ENCODE data around the gene ATP2B2.

The ATP2B2 gene

GRCh38 chr3:10407361-10407760 is 98.0 kb downstream of the ATP2B2 start:
- no peak overlapping the region for H3K4me3 ChIP-seq (ENCODE audit: low read depth in 1 of 2, low read length in 1 of 2)
- no peaks in the 10 kb centered on the region for H3K27me3 ChIP-seq
- no peaks in the 10 kb centered on the region for H3K4me1 ChIP-seq (ENCODE audit: control insufficient read depth in 1 of 2, insufficient read depth in 1 of 2, low read depth in 1 of 2, low read length in 1 of 2)
- TF ChIP-seq CTCF (IDR thresholded peaks at IDR 0.05) = no peak
- H3K9me3 ChIP-seq = no peaks in the 10 kb centered on the region
- H3K36me3 ChIP-seq = no peaks in the 10 kb centered on the region
- no peak overlapping the region for H3K27ac ChIP-seq

GRCh38 chr3:10406414-10406813 is 99.0 kb downstream of the ATP2B2 start:
- Histone ChIP-seq H3K36me3 (no peaks in the 10 kb centered on the region), H3K9me3 (no peaks in the 10 kb centered on the region), H3K27me3 (no peaks in the 10 kb centered on the region), H3K4me3 (ENCODE audit: low read depth in 1 of 2, low read length in 1 of 2) (no peak overlapping the region), H3K4me1 (ENCODE audit: control insufficient read depth in 1 of 2, insufficient read depth in 1 of 2, low read depth in 1 of 2, low read length in 1 of 2) (no peaks in the 10 kb centered on the region), H3K27ac (no peak overlapping the region)
- TF ChIP-seq CTCF (IDR thresholded peaks at IDR 0.05) = no peak

GRCh38 chr3:10405816-10406215 is 99.6 kb downstream of the ATP2B2 start:
- no peak for TF ChIP-seq CTCF (IDR thresholded peaks at IDR 0.05)
- Histone ChIP-seq H3K9me3 (no peaks in the 10 kb centered on the region), H3K36me3 (no peaks in the 10 kb centered on the region), H3K27ac (no peak overlapping the region), H3K4me3 (ENCODE audit: low read depth in 1 of 2, low read length in 1 of 2) (no peak overlapping the region), H3K4me1 (ENCODE audit: control insufficient read depth in 1 of 2, insufficient read depth in 1 of 2, low read depth in 1 of 2, low read length in 1 of 2) (no peaks in the 10 kb centered on the region), H3K27me3 (no peaks in the 10 kb centered on the region)

- no peak overlapping the region for H3K27ac ChIP-seq
- H3K9me3 ChIP-seq = no peaks in the 10 kb centered on the region
- TF ChIP-seq CTCF (IDR thresholded peaks at IDR 0.05) = no peak
- H3K4me1 ChIP-seq (ENCODE audit: control insufficient read depth in 1 of 2, insufficient read depth in 1 of 2, low read depth in 1 of 2, low read length in 1 of 2) = no peaks in the 10 kb centered on the region
- no peak overlapping the region for H3K4me3 ChIP-seq (ENCODE audit: low read depth in 1 of 2, low read length in 1 of 2)
- H3K27me3 ChIP-seq = no peaks in the 10 kb centered on the region
- no peaks in the 10 kb centered on the region for H3K36me3 ChIP-seq
Observed at GRCh38 chr3:10404876-10405275, 100.5 kb downstream of the ATP2B2 start.

GRCh38 chr3:10404377-10404776 is 101.0 kb downstream of the ATP2B2 start:
- TF ChIP-seq CTCF (IDR thresholded peaks at IDR 0.05) = no peak
- Histone ChIP-seq H3K4me3 (ENCODE audit: low read depth in 1 of 2, low read length in 1 of 2) (no peak overlapping the region), H3K27me3 (no peaks in the 10 kb centered on the region)

More at GRCh38 chr3:10404377-10404776, 101.0 kb downstream of the ATP2B2 start:
- Histone ChIP-seq H3K27ac (no peak overlapping the region), H3K4me1 (ENCODE audit: control insufficient read depth in 1 of 2, insufficient read depth in 1 of 2, low read depth in 1 of 2, low read length in 1 of 2) (no peaks in the 10 kb centered on the region), H3K36me3 (no peaks in the 10 kb centered on the region), H3K9me3 (no peaks in the 10 kb centered on the region)
